HG02840 (cell line): ENCODE measurements around the gene DKK3.

Experiments used
- ATAC-seq: cut with Tn5 transposase; IDR thresholded peaks from one replicate; pipeline ENCODE4 v1.9.1; 2021; ENCODE audit warnings: mild to moderate bottlenecking, moderate library complexity, moderate number of reproducible peaks; ENCODE audit not compliant: unreplicated experiment, low FRiP score

Gene DKK3

GRCh38 chr11:11985016-11985715, 23.3 kb downstream of the DKK3 start:
- no peak for ATAC-seq

GRCh38 chr11:11984563-11984962, 23.9 kb downstream of the DKK3 start:
- no peak for ATAC-seq

- no peak for ATAC-seq
Observed at GRCh38 chr11:11983427-11983826, 25.0 kb downstream of the DKK3 start.

DNA sequence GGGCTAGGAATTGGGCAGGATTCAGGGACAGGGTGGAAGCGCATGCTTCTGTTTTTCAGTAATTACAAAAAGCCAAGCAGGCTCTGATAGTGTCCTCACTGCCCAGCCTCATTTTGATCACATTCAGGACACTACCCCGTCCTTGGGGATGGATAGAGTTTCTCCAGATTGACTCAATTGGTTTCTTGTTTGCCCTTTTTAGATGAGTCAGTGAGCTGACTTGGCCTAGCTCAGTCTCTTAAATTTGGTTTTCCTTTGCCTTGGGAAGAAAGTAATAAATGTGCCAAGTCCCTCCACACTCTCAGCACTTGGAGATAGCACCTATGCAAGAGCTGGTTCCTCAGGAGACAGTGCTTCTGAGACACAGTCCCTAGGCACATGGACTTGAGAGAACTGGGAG, 25.5 kb downstream of the DKK3 start:
- ATAC-seq, result no peak

DNA sequence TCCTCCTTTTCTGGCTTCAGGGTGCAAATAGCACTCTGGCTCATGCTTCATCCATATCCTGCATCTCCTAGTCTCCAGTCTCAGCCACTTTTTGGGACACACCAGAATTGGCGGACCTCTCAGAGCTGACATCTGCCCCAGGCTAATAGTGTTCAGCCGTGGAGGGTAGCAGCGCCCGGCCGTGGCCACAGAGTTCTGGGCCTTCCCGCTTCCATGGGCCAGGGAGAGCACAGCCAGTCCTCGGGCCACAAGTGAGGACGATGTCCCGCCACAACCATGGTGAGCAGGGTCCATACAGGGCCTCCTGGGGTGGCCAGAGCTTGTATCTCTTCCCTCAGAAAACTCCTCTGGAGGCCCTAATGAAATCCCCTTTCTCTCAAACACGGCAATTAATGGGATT, 26.0 kb downstream of the DKK3 start:
- no peak for ATAC-seq

DNA sequence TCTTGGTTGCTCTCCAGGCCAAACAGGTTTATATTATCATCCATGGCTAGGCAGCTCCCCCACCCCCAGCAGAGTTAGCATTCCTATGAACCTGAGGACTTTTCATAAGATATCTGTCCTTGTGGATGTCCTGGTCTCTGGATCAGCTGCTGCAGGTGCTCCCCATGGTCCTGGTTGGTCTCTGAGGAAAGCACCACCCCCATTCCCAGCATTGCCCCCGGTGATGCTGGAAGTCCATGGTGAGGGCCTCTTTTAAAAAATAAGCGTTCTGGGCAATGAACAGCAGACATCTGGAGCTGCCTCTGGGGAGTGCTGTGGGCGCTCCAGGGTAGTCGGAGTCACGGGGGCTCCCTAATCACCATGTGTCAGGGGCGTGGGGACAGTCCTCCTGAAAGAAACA, 26.6 kb downstream of the DKK3 start:
- no peak for ATAC-seq

- ATAC-seq, result no peak
Observed at GRCh38 chr11:11981364-11981763, 27.1 kb downstream of the DKK3 start.

DNA sequence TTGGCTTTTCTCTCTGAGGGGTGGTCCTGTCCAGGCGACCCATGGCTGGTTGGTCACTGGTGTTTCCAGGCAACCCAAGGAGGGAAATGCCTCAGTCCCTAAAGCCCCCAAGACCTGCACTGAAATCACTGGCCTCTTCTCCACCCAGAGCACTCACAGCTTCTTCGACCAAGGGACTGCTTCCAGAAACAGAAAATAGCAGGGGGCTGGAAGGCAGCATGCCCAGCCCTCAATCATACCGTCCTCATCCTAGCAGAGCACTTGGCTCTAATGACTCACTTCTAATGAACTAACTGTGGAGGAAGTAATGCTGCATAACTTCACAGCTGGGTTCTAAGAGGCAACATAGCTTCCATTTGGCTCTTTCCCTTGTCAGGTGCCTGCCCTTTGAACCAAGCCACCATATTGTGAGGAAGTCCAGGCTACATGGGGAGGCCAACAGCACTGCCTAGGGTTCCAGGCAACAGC, 27.6 kb downstream of the DKK3 start:
- ATAC-seq, result no peak

GRCh38 chr11:11980200-11980599, 28.2 kb downstream of the DKK3 start:
- ATAC-seq, result no peak

- ATAC-seq, result no peak
Observed at GRCh38 chr11:11979488-11980117, 28.8 kb downstream of the DKK3 start.

- no peak for ATAC-seq
Observed at GRCh38 chr11:11978792-11979487, 29.5 kb downstream of the DKK3 start.

DNA sequence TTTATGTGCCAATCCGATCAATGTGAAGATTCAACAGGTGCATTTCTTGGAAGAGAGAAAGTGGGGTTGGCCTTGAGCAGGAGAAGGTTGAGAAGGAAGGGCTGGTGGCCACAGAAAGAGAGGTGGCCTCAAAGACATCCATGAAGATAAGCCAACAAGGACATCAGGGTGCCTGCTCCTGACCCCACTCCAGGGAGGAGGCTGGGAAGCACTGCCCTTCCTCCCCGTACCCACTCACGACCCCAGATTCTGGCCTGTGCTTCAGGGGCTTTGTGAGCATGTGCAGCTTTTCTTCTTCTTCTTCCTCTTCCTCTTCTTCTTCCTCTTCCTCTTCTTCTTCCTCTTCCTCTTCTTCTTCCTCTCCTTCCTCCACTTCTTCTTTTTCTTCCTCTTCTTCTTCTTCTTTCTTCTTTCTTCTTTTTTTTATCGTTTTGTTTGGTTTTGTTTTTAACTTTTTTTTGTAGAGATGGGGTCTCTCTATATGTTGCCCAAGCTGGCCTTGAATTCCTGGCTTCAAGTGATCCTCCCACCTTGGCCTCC, 30.3 kb downstream of the DKK3 start:
- no peak for ATAC-seq

GRCh38 chr11:11977206-11977938, 31.1 kb downstream of the DKK3 start:
- ATAC-seq, result no peak

GRCh38 chr11:11976481-11977127, 31.8 kb downstream of the DKK3 start:
- no peak for ATAC-seq

- no peak for ATAC-seq
Observed at GRCh38 chr11:11975201-11976092, 33.0 kb downstream of the DKK3 start.

- ATAC-seq, result no peak
Observed at GRCh38 chr11:11973866-11974265, 34.6 kb downstream of the DKK3 start.

DNA sequence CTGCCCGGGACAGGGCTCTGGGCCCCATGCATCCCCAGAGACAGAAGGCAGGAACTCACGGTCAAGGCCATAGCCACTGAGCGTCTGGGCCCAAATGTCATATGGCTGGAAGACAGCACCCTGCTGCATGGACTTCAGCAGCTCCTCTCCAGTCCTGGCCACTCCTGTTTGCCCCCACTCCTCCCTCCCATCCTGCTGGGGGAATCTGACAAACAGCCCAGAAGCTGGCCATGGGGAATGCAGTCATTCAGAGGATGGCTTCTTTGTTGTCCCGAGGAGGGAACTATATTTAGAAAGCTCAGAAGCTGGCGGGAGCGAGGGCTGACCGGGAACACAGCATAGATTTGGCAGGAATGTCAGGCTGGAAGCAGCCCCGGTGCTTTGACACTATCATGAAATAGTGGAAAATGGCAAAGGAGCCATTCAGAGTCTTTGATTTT, 35.0 kb downstream of the DKK3 start:
- ATAC-seq, result no peak

- ATAC-seq, result no peak
Observed at GRCh38 chr11:11972730-11973341, 35.6 kb downstream of the DKK3 start.
